Stimulated activated CD8-positive, alpha-beta memory T cell treated with anti-CD3 and anti-CD28 coated beads, Interleukin-2, amount 100 ng/mL, for 1 hour (primary cell): Measurements from ENCODE around the gene RAB1A.

Experiments
- DNase-seq, 2 donors: peaks; one replicate each; pipeline ENCODE4 v3.0.0-alpha.2; 2020; ENCODE audit warnings: low read depth in 2 of 2

The RAB1A gene

DNA sequence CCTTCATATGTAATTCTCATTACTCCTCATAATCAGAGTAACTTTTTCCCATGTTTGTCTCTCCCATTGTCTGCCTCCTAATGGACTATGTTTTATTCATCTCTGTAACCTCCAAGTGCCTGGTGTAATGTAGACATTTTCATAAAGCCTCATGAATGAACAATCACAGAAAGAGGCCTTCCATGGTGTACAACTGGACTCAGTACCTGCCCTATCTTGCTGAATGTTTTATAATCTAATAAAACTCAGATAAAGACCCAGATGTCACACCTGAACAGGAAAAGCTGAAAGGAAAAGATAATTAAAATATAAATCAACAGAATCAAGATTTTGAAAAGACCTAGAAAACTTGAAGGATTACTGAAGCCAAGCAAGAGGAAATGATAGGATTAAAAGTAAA lies 36.7 kb downstream of the RAB1A start:
- DNase-seq, result no peak

DNA sequence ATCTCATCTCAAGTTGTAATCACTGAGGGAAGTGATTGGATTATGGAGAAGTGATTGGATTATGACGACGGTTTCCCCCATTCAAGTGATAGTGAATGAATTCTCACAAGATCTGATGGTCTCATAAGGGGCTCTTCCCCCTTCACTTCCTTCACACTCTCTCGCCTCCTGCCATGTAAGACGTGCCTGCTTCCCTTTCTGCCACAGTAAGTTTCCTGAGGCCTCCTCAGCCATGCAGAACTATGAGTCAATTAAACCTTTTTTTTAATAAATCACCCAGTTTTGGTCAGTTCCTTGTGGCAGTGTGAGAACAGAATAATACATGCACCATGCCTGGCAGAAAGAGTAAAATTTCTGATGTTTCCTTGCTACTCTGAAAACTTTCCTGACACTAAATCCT lies 37.1 kb downstream of the RAB1A start:
- no peak for DNase-seq

DNA sequence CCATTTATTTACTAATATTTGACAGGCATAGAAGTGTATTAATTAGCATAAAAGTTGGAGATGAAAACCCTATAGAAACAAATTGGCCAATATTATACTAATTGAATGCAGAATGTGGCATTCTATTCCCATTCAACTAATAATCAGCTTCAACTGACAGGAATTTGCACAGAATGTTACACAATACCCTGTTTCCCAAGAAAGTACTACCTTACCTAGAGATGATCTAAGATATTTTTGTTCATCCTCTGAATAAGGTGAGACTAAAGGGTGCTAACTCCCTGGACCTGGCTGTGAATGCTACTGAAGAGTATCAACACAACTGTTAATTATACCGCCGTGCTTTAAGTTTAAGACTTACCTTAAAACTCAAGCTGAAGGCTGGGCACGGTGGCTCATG lies 44.8 kb downstream of the RAB1A start:
- DNase-seq, result no peak

DNA sequence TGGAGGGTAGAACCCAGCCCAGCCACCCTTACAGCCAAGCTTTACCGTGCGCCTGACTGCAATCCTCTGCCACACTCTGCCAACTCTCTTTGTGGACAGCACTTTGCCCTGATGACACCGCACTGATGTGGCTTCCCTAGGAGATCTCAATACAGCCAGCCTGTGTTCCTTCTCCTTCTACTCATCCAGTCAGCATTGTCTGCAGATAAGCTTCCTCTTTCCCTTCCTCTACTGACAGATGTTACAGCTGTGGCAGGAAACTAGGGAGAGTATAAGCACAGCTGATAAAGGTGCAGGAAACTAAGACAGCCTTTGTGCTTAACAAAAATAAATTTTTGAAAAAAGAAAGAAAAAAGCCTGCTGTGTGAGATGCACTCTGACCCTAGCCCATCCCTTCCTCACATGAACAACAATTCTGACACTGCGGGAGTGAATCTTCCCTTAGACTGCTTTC lies 48.6 kb downstream of the RAB1A start:
- DNase-seq, result no peak

DNA sequence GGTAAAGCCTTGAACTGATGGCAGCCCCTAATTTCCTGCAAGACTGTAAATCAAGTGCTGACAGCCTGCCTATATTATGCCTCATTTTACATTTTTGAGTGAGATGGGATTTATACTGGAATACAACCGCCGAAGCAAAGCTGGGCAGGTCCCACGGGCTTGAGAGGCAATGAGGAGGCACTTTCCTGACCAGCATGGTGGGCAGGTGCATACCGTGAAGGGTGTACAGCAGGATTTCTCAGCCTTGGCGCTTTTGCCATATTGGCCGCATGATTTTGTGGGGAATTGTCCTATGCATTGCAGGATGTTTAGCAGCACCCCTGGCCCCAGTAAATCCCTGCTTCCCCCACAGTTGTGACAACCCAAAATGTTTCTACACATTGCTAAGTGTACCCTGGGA lies 50.9 kb downstream of the RAB1A start:
- no peak for DNase-seq

DNA sequence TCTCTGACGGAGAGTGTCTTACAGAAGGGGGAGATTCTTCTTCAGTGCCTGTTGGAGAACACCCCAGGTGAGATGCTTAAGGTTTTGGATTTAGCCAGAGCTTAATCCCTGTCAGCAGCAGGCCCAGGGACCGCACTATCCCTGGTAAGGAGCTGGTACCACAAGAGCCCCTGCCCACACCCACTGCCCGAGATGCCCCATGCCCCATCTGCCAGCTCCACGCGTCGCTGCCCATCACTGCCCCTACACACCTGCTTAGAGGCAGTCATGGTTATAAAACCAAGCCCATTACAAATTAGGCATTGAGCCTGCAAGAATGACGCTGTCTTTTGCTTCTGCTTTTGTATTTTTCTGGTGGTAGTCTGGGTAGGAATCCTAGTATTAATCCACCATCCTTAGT lies 52.0 kb downstream of the RAB1A start:
- DNase-seq, result no peak

DNA sequence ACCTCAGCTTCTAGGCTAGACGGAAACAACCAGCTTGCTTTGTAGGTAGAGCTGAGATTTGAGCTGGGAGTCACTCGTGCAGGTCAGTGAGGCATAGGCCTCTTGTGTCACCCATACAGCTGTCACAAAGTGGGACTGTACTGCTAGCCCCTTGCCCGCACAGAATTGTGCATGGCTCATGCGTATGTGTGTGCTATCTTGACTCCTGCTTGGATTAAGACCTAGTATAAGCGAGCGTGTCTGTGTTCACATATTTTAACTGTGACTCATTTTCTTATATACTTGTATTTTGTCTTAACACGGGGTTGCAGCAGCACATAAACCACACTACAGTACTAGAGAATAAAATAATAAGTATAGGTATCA lies 53.6 kb downstream of the RAB1A start:
- no peak for DNase-seq

DNA sequence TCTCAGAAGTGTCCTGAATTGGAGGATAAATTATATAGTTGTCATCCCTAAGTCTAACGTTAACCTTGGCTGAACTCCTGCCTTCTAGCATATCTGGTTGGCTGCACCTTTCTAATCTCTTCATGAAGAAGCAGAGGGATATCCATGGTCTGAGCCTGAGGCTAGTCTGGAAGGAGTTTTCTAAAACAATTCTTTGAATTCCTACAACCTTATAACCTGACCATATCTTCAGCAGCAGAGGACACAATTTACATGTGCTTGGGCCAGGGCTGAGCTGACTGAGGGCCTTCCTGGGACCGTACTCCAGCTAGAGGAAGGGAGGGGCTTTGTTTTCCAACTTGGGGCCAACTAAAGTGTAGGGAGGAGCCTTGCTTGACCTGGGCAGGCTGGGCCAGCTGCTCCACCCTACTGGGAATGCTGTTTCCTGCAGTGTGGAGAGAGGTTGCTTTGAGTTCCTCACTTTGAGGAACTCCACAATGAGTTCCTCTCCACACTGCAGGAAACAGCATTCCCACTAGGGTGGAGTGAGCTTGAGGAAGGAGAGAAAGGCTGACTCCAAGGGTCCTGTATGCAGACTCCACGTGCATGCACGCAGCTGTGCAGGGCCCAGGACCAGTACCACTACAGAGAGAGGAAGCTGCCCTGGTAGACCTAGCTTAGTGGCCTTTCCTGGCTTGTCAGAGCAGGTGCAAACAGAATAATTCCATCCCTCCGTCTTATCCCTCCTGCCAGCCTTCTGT lies 54.1 kb downstream of the RAB1A start:
- DNase-seq, result no peak

DNA sequence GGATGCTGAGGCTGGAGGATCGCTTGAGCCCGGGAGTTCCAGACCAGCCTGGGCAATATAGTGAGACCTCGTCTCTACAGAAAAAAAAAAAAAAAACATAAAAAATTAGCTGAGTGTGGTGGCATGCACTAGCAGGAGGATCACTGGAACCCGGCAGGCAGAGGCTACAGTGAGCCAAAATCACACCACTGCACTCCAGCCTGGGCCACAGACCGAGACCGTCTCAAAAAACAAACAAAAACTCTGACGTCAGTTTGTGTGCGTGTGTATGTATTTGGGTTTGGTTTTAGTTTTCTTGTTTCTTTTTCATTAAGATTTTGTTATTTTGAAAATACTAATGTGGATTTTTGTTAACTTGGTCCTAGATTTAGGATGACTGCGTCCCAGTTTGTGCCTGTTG lies 54.7 kb downstream of the RAB1A start:
- DNase-seq, result no peak

DNA sequence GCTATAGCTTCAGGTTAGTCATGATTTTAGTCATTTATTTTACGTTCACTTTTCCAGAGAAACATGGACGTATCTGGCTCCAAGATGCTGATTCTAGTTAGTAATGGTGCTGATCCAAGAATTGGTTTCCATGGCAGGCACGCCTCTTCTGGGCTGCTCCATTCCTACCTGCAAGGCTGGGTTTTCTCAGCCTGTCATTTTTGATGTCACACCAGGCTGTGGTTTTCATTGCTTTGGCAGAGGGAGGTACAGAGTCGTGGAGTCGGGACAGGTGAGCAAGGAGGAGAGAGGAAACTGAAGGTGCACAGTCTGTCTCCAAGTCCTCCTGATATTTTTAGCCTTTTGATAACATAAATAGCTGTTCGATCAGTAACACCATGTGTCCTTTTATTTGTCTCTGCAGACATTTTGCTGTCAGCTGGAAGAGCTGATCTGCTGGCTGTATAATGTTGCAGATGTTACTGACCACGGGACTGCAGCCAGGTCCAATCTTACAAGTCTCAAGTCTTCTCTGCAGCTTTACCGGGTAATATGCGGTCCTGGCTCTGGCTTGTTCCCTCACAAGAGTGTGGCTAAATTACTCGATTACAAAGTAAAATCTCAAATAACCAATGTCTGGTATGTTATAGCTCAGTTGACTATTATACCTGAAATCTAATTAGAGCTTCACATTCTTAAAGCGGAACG lies 55.9 kb downstream of the RAB1A start:
- DNase-seq, result no peak

DNA sequence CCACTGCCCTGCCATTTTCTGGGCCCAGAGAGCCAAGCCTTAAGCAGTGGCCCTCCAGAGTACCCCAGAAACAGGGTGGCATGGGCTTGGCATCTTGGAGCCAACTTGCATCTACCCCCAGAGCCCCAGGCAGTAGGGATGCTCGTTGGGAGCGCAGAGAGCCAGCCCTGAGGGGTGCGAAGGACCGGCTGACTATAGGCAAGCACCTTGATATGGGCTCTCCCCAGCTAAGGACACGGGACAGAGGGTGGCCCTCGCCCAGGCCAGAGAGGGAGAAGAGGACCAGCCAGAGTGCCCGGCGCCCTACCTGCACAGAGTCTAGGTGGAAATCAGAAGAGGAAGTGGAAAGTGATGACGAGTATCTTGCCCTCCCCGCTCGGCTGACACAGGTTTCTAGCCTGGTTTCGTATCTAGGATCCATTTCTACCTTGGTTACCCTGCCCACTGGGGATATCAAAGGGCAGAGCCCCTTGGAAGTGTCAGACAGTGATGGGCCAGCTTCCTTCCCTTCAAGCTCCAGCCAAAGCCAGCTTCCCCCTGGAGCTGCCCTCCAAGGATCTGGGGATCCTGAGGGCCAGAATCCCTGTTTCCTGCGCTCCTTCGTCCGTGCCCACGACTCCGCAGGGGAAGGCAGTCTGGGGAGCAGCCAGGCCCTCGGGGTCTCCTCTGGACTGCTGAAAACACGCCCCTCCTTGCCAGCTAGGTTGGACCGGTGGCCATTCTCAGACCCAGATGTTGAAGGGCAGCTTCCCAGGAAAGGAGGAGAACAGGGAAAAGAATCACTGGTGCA lies 57.5 kb downstream of the RAB1A start:
- DNase-seq, result no peak

DNA sequence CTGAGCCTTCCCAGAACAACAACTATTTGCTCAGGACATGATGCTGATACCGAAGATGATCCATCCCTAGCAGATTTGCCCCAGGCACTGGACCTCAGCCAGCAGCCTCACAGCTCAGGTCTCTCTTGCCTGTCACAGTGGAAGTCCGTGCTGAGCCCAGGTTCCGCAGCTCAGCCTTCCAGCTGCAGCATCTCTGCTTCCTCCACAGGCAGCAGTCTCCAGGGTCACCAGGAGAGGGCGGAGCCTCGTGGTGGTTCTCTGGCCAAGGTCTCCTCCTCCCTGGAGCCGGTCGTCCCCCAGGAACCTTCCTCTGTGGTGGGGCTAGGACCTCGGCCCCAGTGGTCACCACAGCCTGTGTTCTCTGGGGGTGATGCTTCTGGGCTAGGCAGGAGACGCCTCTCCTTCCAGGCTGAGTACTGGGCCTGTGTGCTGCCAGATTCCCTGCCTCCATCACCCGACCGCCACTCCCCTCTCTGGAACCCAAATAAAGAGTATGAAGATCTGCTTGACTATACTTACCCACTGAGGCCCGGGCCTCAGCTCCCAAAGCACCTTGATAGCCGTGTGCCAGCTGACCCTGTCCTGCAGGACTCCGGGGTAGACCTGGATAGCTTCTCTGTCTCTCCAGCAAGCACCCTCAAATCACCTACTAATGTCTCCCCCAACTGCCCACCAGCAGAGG lies 58.3 kb downstream of the RAB1A start:
- DNase-seq, result no peak

DNA sequence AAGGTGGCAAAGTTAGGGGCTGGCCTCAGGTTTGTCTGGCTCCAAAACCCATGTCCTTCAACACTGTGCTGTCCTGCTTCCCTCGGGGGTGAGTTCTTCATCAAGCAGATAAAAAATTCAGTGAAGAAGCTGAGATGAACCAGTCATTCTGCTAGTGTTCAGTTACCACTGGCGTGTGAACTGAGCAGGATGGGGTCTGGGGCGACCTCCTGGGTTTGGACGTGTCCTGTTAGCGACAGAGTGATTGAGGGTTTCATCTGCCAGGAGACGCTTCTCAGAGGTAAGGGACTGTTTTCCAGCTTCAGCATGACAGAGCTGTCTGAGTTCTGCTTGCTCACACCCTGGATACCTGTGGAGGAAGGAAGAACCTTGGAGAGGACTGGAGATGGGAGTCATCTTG lies 59.0 kb downstream of the RAB1A start:
- no peak for DNase-seq

DNA sequence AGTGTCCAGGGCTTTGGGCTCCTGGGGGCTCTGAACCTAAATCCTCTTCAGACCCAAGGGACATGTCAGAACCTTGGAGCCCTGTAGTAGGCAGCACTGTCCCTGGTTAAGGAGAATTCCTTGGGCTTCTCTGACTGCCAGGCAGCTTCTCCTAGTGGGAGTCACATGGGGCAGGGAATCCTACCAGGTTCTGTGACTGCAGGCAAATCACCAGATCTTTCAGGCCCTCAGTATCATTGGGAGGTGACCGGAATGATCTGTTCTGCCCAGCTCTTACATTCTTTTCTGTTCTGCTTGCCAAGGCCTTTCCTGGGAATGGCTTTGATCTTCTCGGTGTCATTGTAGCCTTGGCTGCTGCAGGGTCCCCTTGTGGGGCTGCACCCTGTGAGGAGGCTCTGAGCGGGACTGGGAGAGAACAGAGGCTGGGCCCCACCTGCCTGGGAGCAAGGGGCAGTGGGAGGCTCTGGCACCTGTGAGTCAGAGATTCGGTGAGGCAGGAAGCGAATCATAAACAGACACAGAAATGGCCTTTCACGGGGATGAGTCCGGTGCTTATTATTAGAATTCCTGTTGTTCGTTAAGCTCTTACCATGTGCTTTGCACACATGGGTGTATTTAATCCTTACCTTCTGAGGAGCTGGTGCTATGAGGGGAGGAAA lies 59.6 kb downstream of the RAB1A start:
- no peak for DNase-seq

DNA sequence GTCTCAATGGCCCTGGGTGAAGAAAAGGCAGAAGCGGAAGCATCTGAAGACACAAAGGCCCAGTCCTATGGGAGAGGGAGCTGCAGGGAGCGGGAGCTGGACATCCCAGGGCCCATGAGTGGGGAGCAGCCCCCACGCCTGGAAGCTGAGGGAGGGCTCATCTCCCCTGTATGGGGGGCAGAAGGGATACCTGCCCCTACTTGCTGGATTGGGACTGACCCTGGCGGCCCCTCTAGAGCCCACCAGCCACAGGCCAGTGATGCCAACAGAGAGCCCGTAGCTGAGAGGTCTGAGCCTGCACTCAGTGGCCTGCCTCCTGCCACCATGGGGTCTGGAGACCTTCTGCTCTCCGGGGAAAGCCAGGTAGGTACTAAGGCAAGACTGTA lies 60.5 kb downstream of the RAB1A start:
- DNase-seq, result no peak

DNA sequence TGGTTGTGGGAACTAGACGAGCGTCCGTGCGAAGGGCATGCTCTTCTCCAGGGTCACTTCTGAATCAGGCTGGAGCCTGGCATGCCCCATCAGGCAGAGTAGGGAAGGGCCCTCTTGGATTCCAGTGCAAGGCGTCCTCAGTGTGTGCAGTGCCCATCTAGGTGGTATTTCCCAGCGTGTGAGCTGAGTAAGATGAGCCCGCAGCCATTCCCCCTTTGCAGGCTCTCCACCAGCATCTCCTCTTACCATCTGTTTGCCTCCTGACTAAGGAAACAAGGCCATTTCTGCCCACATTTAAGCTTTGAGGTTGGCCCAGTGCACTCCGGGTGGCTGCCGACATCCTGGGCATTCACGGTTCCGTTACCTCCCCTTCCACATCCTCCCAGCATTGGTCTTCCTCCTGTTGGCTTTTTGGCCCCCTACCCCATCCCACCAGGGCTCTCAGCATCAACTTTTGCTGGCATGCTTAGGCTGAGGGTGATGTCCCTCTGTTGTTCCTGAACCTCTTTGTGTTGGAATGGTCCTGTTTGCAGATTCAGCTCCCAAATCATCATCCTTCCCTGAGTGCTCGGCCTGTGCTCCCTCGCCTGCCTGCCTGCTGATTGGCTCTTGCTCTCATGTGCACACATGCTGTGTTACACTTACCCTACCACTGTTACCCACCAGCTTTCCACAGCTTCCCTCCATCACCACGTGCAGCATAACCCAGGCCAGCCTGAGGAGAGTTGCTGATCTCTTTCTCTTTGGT lies 61.9 kb downstream of the RAB1A start:
- DNase-seq, result no peak

DNA sequence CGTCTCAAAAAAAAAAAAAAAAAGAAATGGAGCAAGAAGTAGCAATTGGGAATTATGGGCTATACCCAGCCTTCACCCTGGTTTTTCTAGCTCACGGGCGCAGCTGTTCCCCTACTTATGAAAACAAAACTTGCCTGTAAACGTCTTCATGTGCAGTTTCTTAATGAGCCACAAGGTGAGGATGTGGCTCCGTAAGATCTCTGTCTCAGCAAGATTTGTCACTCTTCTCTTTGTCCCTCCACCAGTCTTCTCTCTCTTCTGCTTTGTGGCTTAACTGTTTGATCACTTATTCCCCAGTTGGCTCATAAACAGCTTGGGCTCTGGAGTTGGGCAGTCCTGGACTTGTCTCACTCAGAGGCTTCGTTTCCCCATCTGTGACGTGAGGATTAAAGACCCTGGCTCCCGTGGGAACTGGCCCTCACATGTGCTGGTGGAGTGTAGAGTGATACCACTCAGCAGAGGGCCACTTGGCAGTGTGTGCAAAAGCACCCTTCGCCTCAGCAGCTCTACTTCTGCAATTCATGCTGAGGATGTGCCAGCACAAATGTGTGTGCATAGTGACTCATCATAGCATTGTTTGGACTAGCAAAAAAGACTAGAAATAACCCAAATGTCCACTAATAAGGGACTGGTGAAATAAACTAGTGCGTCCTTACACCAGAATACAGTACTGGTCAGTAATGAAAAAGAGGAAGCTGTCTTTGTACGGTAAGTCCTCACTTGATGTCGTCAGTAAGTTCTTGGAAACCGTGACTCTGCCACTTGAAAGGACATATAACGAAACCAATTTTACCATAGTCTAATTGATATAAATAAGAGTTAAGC lies 65.0 kb downstream of the RAB1A start:
- no peak for DNase-seq

DNA sequence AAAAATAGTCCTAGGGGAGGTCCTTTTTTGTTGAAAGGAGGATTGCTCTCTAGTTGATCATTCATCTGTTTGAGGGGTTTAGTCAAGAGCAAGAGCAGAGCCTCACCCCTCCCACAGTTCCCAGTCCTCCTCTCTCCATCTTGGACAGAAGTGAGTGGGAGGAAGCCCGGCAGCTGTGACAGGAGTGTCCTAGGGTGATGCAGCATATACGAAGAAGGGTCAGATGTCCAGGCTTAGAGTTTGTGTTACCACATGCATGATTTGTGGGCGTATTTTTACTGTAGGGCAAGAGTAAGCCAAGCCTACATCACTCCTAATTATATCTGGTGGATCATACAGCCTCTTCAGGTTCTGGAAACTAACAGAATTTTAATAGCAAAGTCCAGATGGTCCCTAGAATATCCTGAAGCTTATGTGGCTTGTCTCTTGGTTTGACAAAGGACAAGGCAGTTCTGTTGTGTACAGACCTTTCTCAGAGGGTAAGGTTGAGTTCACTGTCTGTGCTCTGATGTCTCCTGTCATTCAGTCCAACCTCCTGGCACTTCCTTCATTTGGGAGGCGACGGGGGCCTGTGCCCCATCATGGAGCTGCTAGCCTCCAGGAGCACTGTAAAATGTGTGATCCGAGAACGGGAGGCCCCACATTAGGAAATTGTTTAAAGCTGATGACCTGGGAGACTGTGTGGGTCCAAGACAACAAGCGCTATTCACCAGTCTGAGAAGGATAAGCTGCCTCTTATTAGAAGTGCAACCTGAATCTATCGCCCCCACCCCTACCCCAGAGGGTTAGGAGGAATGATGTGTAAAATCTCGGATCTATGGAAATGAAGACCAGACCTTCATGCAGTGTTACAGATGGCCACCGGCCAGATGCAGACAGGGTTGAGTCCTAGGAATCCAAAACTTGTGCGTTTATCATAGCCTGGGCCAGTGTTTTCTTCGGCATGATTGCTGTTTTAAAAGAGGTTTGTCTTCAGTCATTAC lies 66.8 kb downstream of the RAB1A start:
- DNase-seq, result no peak

DNA sequence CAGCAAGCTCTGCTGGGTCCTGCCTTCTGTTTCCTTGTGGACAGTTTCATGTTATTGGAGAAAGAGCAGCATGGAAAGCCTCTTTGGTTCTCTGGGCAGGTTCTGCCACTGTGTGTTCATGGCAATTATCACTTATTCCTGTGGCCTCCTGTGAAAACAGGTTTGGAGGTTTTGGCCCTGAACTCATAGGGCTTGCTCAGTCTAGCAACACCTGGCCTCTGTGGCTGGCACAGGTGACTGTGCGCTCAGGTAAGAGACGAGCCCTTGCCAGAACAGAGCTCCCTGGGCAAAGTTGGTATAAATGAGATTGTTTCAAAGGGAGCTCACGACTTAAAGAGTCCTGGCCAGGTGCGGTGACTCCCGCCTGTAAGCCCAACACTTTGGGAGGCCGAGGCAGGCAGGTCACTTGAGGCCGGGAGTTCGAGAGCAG lies 68.0 kb downstream of the RAB1A start:
- DNase-seq, result no peak
